H9 (cell line): ENCODE measurements around the gene ADTRP. TPM values are rescaled to one million over a fixed set of nuclear protein-coding genes. Genes with fewer than 3 reads are reported as not detected.

ENCODE experiments used
- DNase-seq: peaks from one replicate; pipeline ENCODE4 v3.0.0-alpha.2; 2017
- H2AFZ ChIP-seq: one replicate; pipeline ENCODE4 v1.6.1; 2013; ENCODE audit warnings: mild to moderate bottlenecking, low read length, control low read depth, moderate library complexity
- H2AK5ac ChIP-seq: 2 replicates; pipeline ENCODE4 v1.6.1; 2013; ENCODE audit warnings: low read length, control low read depth, mixed read lengths; ENCODE audit not compliant: insufficient read length
- H2BK120ac ChIP-seq: one replicate; pipeline ENCODE4 v1.6.1; 2013; ENCODE audit warnings: low read depth, mild to moderate bottlenecking, low read length, control low read depth, inconsistent platforms; ENCODE audit not compliant: poor library complexity, severe bottlenecking
- H2BK12ac ChIP-seq: 2 replicates; pipeline ENCODE4 v1.6.1; 2013; ENCODE audit warnings: low read length, control low read depth, mixed read lengths, low read depth; ENCODE audit not compliant: insufficient read length
- H2BK15ac ChIP-seq: 2 replicates; pipeline ENCODE4 v1.6.1; 2013; ENCODE audit warnings: low read depth, low read length, control low read depth
- H2BK20ac ChIP-seq: one replicate; pipeline ENCODE4 v1.6.1; 2013; ENCODE audit warnings: low read depth, mild to moderate bottlenecking, low read length, control low read depth, inconsistent platforms; ENCODE audit not compliant: poor library complexity, severe bottlenecking
- H2BK5ac ChIP-seq: 2 replicates; pipeline ENCODE4 v1.6.1; 2013; ENCODE audit warnings: low read length, control low read depth, mixed read lengths; ENCODE audit not compliant: insufficient read length
- H3K14ac ChIP-seq: 2 replicates; pipeline ENCODE4 v1.6.1; 2013; ENCODE audit warnings: low read length, control low read depth; ENCODE audit not compliant: insufficient read depth
- H3K18ac ChIP-seq: 2 replicates; pipeline ENCODE4 v1.6.1; 2013; ENCODE audit warnings: low read depth, mild to moderate bottlenecking, mixed read lengths, low read length, control low read depth; ENCODE audit not compliant: insufficient read length
- H3K23ac ChIP-seq: 2 replicates; pipeline ENCODE4 v1.6.1; 2013; ENCODE audit warnings: low read length, control low read depth, mixed read lengths, low read depth; ENCODE audit not compliant: insufficient read length
- H3K23me2 ChIP-seq: 2 replicates; pipeline ENCODE4 v1.6.1; 2013; ENCODE audit warnings: low read depth, mild to moderate bottlenecking, mixed read lengths, low read length, control low read depth; ENCODE audit not compliant: insufficient read length, poor library complexity, severe bottlenecking
- H3K27ac ChIP-seq: 2 replicates; pipeline ENCODE4 v1.5.1; 2013; ENCODE audit warnings: low read length, control low read depth, mixed read lengths, low read depth; ENCODE audit not compliant: insufficient read length
- H3K27me3 ChIP-seq: 2 replicates; pipeline ENCODE4 v1.6.1; 2013; ENCODE audit warnings: low read length, control low read depth, inconsistent platforms; ENCODE audit not compliant: insufficient read depth
- H3K4ac ChIP-seq: 2 replicates; pipeline ENCODE4 v1.6.1; 2013; ENCODE audit warnings: low read depth, mild to moderate bottlenecking, control low read depth, inconsistent platforms, low read length, moderate library complexity
- H3K4me1 ChIP-seq: 2 replicates; pipeline ENCODE4 v1.6.1; 2013; ENCODE audit warnings: low read length, control low read depth, inconsistent platforms; ENCODE audit not compliant: insufficient read depth
- H3K4me2 ChIP-seq: 2 replicates; pipeline ENCODE4 v1.6.1; 2013; ENCODE audit warnings: low read length, control low read depth, mixed read lengths; ENCODE audit not compliant: insufficient read length, insufficient read depth
- H3K56ac ChIP-seq: 2 replicates; pipeline ENCODE4 v1.6.1; 2013; ENCODE audit warnings: low read depth, mild to moderate bottlenecking, mixed read lengths, low read length, control low read depth; ENCODE audit not compliant: insufficient read length
- H3K79me1 ChIP-seq: 2 replicates; pipeline ENCODE4 v1.6.1; 2013; ENCODE audit warnings: low read depth, mild to moderate bottlenecking, moderate library complexity, low read length, control low read depth, inconsistent platforms; ENCODE audit not compliant: insufficient read depth, poor library complexity, severe bottlenecking
- H3K79me2 ChIP-seq: 2 replicates; pipeline ENCODE4 v1.6.1; 2013; ENCODE audit warnings: low read length, control low read depth, inconsistent platforms; ENCODE audit not compliant: insufficient read depth
- H3K9ac ChIP-seq: 2 replicates; pipeline ENCODE4 v1.6.1; 2013; ENCODE audit warnings: low read length, control low read depth, mixed read lengths; ENCODE audit not compliant: insufficient read length; ENCODE audit errors: extremely low read depth
- H3K9me3 ChIP-seq: one replicate; pipeline ENCODE4 v1.6.1; 2013; ENCODE audit warnings: low read depth, low read length, inconsistent platforms; ENCODE audit not compliant: control insufficient read depth
- H3T11ph ChIP-seq: one replicate; pipeline ENCODE4 v1.6.1; 2013; ENCODE audit warnings: mild to moderate bottlenecking, low read length, control low read depth, inconsistent platforms
- H4K20me1 ChIP-seq: one replicate; pipeline ENCODE4 v1.6.1; 2013; ENCODE audit not compliant: control insufficient read depth, insufficient read length, insufficient read depth
- H4K5ac ChIP-seq: 2 replicates; pipeline ENCODE4 v1.6.1; 2013; ENCODE audit warnings: low read depth, mild to moderate bottlenecking, mixed read lengths, low read length, control low read depth; ENCODE audit not compliant: insufficient read length
- H4K8ac ChIP-seq: replicated peaks from 2 replicates; pipeline ENCODE4 v1.6.1; 2013; ENCODE audit warnings: low read length, control low read depth, mixed read lengths, low read depth; ENCODE audit not compliant: insufficient read length
- H4K91ac ChIP-seq: 2 replicates; pipeline ENCODE4 v1.6.1; 2013; ENCODE audit warnings: low read depth, mild to moderate bottlenecking, moderate library complexity, mixed read lengths, low read length, control low read depth; ENCODE audit not compliant: insufficient read length
- H3K27ac Mint-ChIP-seq, 3 experiments: 2 replicates in 2 of 3; 3 replicates in 1 of 3; pipeline ENCODE4 v1.8.0; 2020 to 2021; ENCODE audit warnings: mixed read lengths in 3 of 3, mild to moderate bottlenecking in 1 of 3, moderate library complexity in 1 of 3
- H3K27me3 Mint-ChIP-seq: 2 replicates; pipeline ENCODE4 v1.8.0; 2021; ENCODE audit warnings: low read depth, mild to moderate bottlenecking, moderate library complexity, mixed read lengths
- H3K36me3 Mint-ChIP-seq, 3 experiments: 2 replicates in 2 of 3; 3 replicates in 1 of 3; pipeline ENCODE4 v1.8.0; 2020 to 2021; ENCODE audit warnings: low read depth in 3 of 3, mixed read lengths in 3 of 3; ENCODE audit not compliant: insufficient read depth in 1 of 3
- H3K4me1 Mint-ChIP-seq, 2 experiments: 2 replicates each; pipeline ENCODE4 v1.8.0; 2020; ENCODE audit warnings: mixed read lengths in 2 of 2
- H3K4me3 Mint-ChIP-seq, 2 experiments: 2 replicates in 1 of 2; 3 replicates in 1 of 2; pipeline ENCODE4 v1.8.0; 2020 to 2021; ENCODE audit warnings: mild to moderate bottlenecking in 2 of 2, mixed read lengths in 2 of 2, moderate library complexity in 1 of 2
- H3K9me3 Mint-ChIP-seq, 2 experiments: 2 replicates in 1 of 2; 3 replicates in 1 of 2; pipeline ENCODE4 v1.8.0; 2020; ENCODE audit warnings: mild to moderate bottlenecking in 2 of 2, mixed read lengths in 2 of 2, moderate library complexity in 1 of 2
- CTCF ChIP-seq: fragments of 200-600 bp; sonication (generic); conservative IDR thresholded peaks from 3 replicates; pipeline ENCODE4 v1.8.0; 2021; ENCODE audit warnings: antibody characterized with exemption, mild to moderate bottlenecking
- WGBS: extraction: QIAGEN DNeasy Blood & Tissue Kit; methylation state at CpG from one replicate; pipeline ENCODE4 v1.1.7; 2013; ENCODE audit warnings: missing lambda C conversion rate, low lambda C conversion rate, mixed read lengths; ENCODE audit not compliant: insufficient read length; ENCODE audit errors: extremely low coverage; 5-methylcytosine and 5-hydroxymethylcytosine counted together
- total RNA-seq: library from RNA; stranded (reverse); gene quantifications from 2 replicates; pipeline ENCODE4 v1.2.1, GENCODE V29; 2021

ADTRP gene
- total RNA-seq, 1 experiment from 2014 or later, result not detected

GRCh38 chr6:11750682-11751081 lies 27.9 kb downstream of the ADTRP start:
- no peak overlapping the region for H2BK5ac ChIP-seq
- H2AK5ac ChIP-seq, result no peak overlapping the region
- H3K4me2 ChIP-seq, result no peak overlapping the region
- H3K79me1 ChIP-seq, result no peaks in the 10 kb centered on the region
- H3K23ac ChIP-seq, result no peak overlapping the region
- H3K14ac ChIP-seq, result no peak overlapping the region
- no peak overlapping the region for H4K5ac ChIP-seq
- Mint-ChIP-seq H3K4me1 (no peaks in the 10 kb centered on the region), H3K4me3 (no peak overlapping the region), H3K36me3 (no peaks in the 10 kb centered on the region), H3K27me3 (no peaks in the 10 kb centered on the region), H3K9me3 (no peaks in the 10 kb centered on the region), H3K27ac (no peak overlapping the region)
- H3K27me3 ChIP-seq, result no peaks in the 10 kb centered on the region
- WGBS, result no CpG with 5 or more reads among the region's 7 CpGs
- H3T11ph ChIP-seq, result no peak overlapping the region
- H3K18ac ChIP-seq, result no peak overlapping the region
- no peak overlapping the region for H3K9ac ChIP-seq
- no peak overlapping the region for H4K91ac ChIP-seq
- no peaks in the 10 kb centered on the region for H4K20me1 ChIP-seq
- no peaks in the 10 kb centered on the region; the same call in 1 of the 2 replicates for H3K4me1 ChIP-seq
- no peak overlapping the region for H3K4ac ChIP-seq
- H2BK20ac ChIP-seq, result no peak overlapping the region
- H3K27ac ChIP-seq, result no peak overlapping the region
- H2BK15ac ChIP-seq, result no peak overlapping the region
- no peaks in the 10 kb centered on the region for H3K23me2 ChIP-seq
- H3K56ac ChIP-seq, result no peak overlapping the region
- TF ChIP-seq CTCF, result no peak
- H2AFZ ChIP-seq, result no peak overlapping the region
- no peak overlapping the region for H4K8ac ChIP-seq
- H2BK12ac ChIP-seq, result no peak overlapping the region
- H2BK120ac ChIP-seq, result no peak overlapping the region
- no peaks in the 10 kb centered on the region for H3K79me2 ChIP-seq
- no peaks in the 10 kb centered on the region for H3K9me3 ChIP-seq
- DNase-seq, result no peak
